ENCODE data around the gene GPHN. TPM values are rescaled to one million over a fixed set of nuclear protein-coding genes. Genes with fewer than 3 reads are reported as not detected.

The GPHN gene
- total and polyA plus RNA-seq, 7 donors, result 8.1 to 39.7 (median 22.3) TPM

DNA sequence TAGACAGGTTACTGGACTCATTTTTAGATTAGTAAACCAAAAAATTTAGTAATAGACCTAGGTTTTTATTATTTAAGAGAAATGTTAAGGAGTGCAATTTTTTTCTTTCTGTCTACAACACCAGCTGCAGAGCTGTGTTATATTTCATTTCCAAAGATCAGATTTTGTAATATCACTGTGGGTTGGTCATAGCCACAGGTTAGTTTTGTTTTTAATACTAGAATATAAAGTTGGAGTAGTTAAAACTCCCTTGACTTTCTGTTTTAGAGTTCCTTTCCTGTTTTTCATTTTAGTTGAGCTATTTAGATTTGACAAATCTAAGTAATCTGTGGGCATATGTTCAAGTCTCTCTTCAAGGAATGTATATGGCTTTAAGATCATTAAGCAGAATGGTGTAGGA, 650.6 kb downstream of the GPHN start:
- DNase-seq (no peak), ATAC-seq (no peak)
- TF ChIP-seq, protein P1, sequence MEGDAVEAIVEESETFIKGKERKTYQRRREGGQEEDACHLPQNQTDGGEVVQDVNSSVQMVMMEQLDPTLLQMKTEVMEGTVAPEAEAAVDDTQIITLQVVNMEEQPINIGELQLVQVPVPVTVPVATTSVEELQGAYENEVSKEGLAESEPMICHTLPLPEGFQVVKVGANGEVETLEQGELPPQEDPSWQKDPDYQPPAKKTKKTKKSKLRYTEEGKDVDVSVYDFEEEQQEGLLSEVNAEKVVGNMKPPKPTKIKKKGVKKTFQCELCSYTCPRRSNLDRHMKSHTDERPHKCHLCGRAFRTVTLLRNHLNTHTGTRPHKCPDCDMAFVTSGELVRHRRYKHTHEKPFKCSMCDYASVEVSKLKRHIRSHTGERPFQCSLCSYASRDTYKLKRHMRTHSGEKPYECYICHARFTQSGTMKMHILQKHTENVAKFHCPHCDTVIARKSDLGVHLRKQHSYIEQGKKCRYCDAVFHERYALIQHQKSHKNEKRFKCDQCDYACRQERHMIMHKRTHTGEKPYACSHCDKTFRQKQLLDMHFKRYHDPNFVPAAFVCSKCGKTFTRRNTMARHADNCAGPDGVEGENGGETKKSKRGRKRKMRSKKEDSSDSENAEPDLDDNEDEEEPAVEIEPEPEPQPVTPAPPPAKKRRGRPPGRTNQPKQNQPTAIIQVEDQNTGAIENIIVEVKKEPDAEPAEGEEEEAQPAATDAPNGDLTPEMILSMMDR (IDR thresholded peaks at IDR 0.05), result no peak
- no peaks in the 10 kb centered on the region for H3K27me3 ChIP-seq (ENCODE audit: insufficient read depth in 3 of 3, low read length in 2 of 3)
- no peaks in the 10 kb centered on the region for H3K4me1 ChIP-seq
- intact Hi-C loops (cut with DNase I), result no loop called here
- H3K36me3 ChIP-seq (ENCODE audit: insufficient read depth in 1 of 2, low read depth in 1 of 2), result no peaks in the 10 kb centered on the region
- H3K9me3 ChIP-seq, result no peaks in the 10 kb centered on the region
- no peak overlapping the region for H3K27ac ChIP-seq
- no peak overlapping the region for H3K4me3 ChIP-seq

DNA sequence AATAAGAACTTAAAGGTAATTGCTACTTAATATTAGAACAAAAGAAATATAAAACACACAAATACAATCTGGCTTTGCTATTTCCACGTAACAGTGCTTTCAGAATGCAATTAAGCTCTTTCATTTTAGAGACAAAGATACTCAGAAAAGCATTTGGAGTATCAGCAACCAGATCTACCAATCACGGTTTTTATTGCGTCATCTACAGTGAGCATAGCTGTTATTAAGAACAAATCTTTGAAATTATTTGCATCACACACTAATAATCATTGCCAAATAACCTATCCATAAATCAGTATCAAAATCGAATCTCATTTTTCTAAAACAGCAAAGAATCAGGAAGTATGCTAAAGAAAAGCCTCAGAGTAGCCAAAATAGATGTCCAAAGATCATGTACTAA, 654.4 kb downstream of the GPHN start:
- TF ChIP-seq, protein P1 (IDR thresholded peaks at IDR 0.05), result no peak
- no peak overlapping the region for H3K27ac ChIP-seq
- H3K9me3 ChIP-seq, result no peaks in the 10 kb centered on the region
- ATAC-seq (no peak), DNase-seq (no peak)
- no peak overlapping the region for H3K4me3 ChIP-seq
- intact Hi-C loops (cut with DNase I), result no loop called here
- no peaks in the 10 kb centered on the region for H3K36me3 ChIP-seq (ENCODE audit: insufficient read depth in 1 of 2, low read depth in 1 of 2)
- 91 to 95% (median 93%) methylated on average over 4 of the region's 4 CpGs for WGBS, 3 donors
- H3K27me3 ChIP-seq (ENCODE audit: insufficient read depth in 3 of 3, low read length in 2 of 3), result no peaks in the 10 kb centered on the region
- H3K4me1 ChIP-seq, result no peaks in the 10 kb centered on the region

DNA sequence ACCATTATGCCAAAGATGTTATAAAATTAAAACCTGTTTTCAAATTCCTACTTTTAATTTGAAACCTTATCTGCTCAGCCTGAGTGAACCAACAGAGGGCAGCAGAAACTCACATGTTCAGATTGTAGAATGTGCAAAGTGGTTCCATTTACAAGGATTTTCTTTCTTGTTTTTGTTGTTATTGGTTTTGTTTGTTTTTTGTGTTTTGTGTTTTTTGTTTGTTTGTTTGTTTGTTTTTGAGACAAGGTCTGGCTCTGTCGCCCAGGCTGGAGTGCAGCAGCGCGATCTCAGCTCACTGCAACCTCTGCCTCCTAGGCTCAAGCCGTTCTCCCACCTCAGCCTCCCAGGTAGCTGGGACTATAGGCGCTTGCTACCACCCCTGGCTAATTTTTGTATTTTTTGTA, 658.5 kb downstream of the GPHN start:
- 88 to 94% (median 93%) methylated on average over 5 of the region's 5 CpGs for WGBS, 3 donors
- intact Hi-C loops (cut with DNase I), result loop anchor here (2.0 to 5.0 kb wide), 2 partner anchors 120 to 121 kb away; no protein-coding TSS in a partner anchor
- peaks cover 0 to 18% of the 10 kb centered on the region in 2 donors for H3K36me3 ChIP-seq (ENCODE audit: insufficient read depth in 1 of 2, low read depth in 1 of 2)
- H3K4me1 ChIP-seq, result no peaks in the 10 kb centered on the region
- no peaks in the 10 kb centered on the region for H3K27me3 ChIP-seq (ENCODE audit: insufficient read depth in 3 of 3, low read length in 2 of 3)
- no peak overlapping the region for H3K4me3 ChIP-seq
- H3K27ac ChIP-seq, result no peak overlapping the region
- ATAC-seq (peak in 1 of 4 donors; percentile 74), DNase-seq (no peak)
- H3K9me3 ChIP-seq, result no peaks in the 10 kb centered on the region
- TF ChIP-seq, protein P1 (IDR thresholded peaks at IDR 0.05), result peak; percentile 78

DNA sequence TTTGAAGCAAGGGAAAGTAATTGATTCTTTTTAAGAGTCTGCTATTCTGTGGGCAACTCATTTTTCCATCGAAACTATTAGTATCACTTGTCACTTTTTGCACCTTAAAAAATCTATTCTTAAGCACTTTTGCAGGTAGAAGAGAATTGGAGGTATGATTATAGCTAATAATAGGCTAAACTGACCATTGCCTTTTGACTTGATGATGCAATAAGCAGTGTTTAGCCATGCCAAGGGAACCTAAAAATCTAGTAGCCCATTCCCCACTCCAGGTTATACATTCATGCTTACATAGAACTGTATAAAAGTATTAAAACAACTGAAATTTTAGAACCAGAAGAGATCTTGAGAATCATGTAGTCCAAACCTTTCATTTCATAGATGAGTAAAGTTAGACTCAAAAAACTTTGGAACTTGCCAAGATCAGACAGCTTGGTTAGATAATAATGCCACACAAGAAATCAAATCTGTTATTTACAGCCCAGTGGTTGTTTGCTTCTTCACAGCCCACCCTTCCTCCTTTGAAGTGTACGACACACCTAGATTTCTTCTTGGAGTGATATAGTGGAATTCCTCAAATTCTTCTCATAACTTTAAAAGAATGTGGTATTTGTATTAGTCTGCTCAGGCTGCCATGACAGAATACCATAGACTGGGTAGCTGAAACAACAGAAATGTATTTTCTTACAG, 659.6 kb downstream of the GPHN start:
- H3K4me3 ChIP-seq, result no peak overlapping the region
- H3K27ac ChIP-seq, result no peak overlapping the region
- intact Hi-C loops (cut with DNase I), result loop anchor here (2.0 to 5.0 kb wide), 2 partner anchors 119 to 120 kb away; no protein-coding TSS in a partner anchor
- ATAC-seq (no peak), DNase-seq (no peak)
- 93 to 97% (median 95%) methylated on average over 2 of the region's 2 CpGs for WGBS, 3 donors
- H3K4me1 ChIP-seq, result no peaks in the 10 kb centered on the region
- H3K9me3 ChIP-seq, result no peaks in the 10 kb centered on the region
- H3K36me3 ChIP-seq (ENCODE audit: insufficient read depth in 1 of 2, low read depth in 1 of 2), result peaks cover 3 to 22% of the 10 kb centered on the region in 2 donors
- TF ChIP-seq, protein P1 (IDR thresholded peaks at IDR 0.05), result no peak
- no peaks in the 10 kb centered on the region for H3K27me3 ChIP-seq (ENCODE audit: insufficient read depth in 3 of 3, low read length in 2 of 3)

DNA sequence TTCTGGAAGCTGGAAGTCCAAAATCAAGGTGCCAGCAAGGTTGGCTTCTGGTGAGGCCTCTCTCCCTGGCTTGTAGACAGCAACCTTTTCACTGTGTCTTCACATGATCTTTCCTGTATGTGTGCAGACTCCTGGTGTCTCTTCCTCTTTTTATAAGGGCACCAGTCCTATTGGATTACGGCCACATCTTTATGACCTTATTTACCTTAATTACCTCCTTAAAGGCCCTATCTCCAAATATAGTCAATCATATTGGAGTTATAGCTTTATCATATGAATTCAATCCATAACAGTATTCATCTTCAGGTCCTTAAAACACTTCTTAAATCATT, 660.1 kb downstream of the GPHN start:
- intact Hi-C loops (cut with DNase I), result loop anchor here in 1 of 2 donors (5.0 kb wide), 1 partner anchor 119 kb away; no protein-coding TSS in a partner anchor
- no peak overlapping the region for H3K4me3 ChIP-seq

More for the DNA sequence above, 660.1 kb downstream of the GPHN start:
- Histone ChIP-seq H3K27me3 (ENCODE audit: insufficient read depth in 3 of 3, low read length in 2 of 3) (no peaks in the 10 kb centered on the region), H3K36me3 (ENCODE audit: insufficient read depth in 1 of 2, low read depth in 1 of 2) (peaks cover 3 to 22% of the 10 kb centered on the region in 2 donors), H3K27ac (no peak overlapping the region), H3K4me1 (no peaks in the 10 kb centered on the region), H3K9me3 (peaks cover 3% of the 10 kb centered on the region)
- no peak for ATAC-seq
- 95 to 100% (median 100%) methylated on average over 1 of the region's 1 CpG for WGBS, 3 donors
- no peak for DNase-seq
- TF ChIP-seq, protein P1 (IDR thresholded peaks at IDR 0.05), result no peak
